HEK293 (cell line): Measurements from ENCODE around the gene TRIM47.
A peak's percentile ranks its signal among the peaks of the same experiment; 100 is the strongest.

Source experiments
- CTCF ChIA-PET: fragments of 350-600 bp; formaldehyde crosslinking; extraction: SDS; loops from one replicate; lab custom pipeline; 2021; ENCODE audit warnings: antibody characterized with exemption; lab: Yijun Ruan, JAX
- POLR2A ChIA-PET: fragments of 300-600 bp; formaldehyde crosslinking; extraction: SDS; loops from one replicate; lab custom pipeline; 2020; ENCODE audit warnings: antibody characterized with exemption, inconsistent platforms; lab: Yijun Ruan, JAX
- H3K27ac ChIP-seq: fragments of 200-500 bp; sonication (Bioruptor generic); 2 replicates; pipeline ENCODE4 v1.5.1; 2014; ENCODE audit warnings: low read depth, low read length, control low read depth, inconsistent platforms; ENCODE audit errors: extremely low read depth
- H3K36me3 ChIP-seq, 2 experiments: fragments of 200-500 bp in 1 of 2; sonication (Bioruptor generic) in 1 of 2; 1 replicate in 1 of 2; 2 replicates in 1 of 2; pipeline ENCODE4 v1.5.1; 2014 to 2017; ENCODE audit warnings: inconsistent platforms in 2 of 2, low read length in 2 of 2; ENCODE audit not compliant: control insufficient read depth in 2 of 2, insufficient read depth in 1 of 2
- H3K4me1 ChIP-seq: fragments of 200-500 bp; sonication (Bioruptor generic); 2 replicates; pipeline ENCODE4 v1.5.1; 2014; ENCODE audit warnings: mild to moderate bottlenecking, low read length, inconsistent platforms; ENCODE audit not compliant: control insufficient read depth, insufficient read depth
- H3K4me3 ChIP-seq: 2 replicates; pipeline ENCODE4 v1.5.1; 2011; ENCODE audit warnings: low read depth, mild to moderate bottlenecking, control low read depth, low read length, moderate library complexity
- H3K9me3 ChIP-seq: fragments of 200-500 bp; sonication (Bioruptor generic); 2 replicates; pipeline ENCODE4 v1.5.1; 2014; ENCODE audit warnings: low read depth, low read length, inconsistent platforms; ENCODE audit not compliant: control insufficient read depth, insufficient read depth
- EGR2 ChIP-seq: fragments of 450-650 bp; formaldehyde crosslinking; IDR thresholded peaks from 2 replicates; pipeline ENCODE4 v1.5.1; 2016; ENCODE audit warnings: low read depth, missing biosample characterization, missing genetic modification characterization
- KLF1 ChIP-seq: fragments of 450-650 bp; formaldehyde crosslinking; IDR thresholded peaks from 2 replicates; pipeline ENCODE4 v1.5.1; 2016; ENCODE audit warnings: missing biosample characterization, missing genetic modification characterization
- KLF8 ChIP-seq: fragments of 450-650 bp; formaldehyde crosslinking; IDR thresholded peaks from 2 replicates; pipeline ENCODE4 v1.5.1; 2016; ENCODE audit warnings: missing biosample characterization, missing genetic modification characterization
- RBAK ChIP-seq: fragments of 450-650 bp; formaldehyde crosslinking; IDR thresholded peaks from 2 replicates; pipeline ENCODE4 v1.5.1; 2016; ENCODE audit warnings: missing biosample characterization, missing genetic modification characterization
- SCRT1 ChIP-seq: fragments of 450-650 bp; formaldehyde crosslinking; IDR thresholded peaks from 2 replicates; pipeline ENCODE4 v1.5.1; 2016; ENCODE audit warnings: missing biosample characterization, missing genetic modification characterization, borderline replicate concordance
- SCRT2 ChIP-seq: fragments of 450-650 bp; formaldehyde crosslinking; IDR thresholded peaks from 2 replicates; pipeline ENCODE4 v1.5.1; 2016; ENCODE audit warnings: missing biosample characterization, missing genetic modification characterization
- SP2 ChIP-seq: fragments of 450-650 bp; formaldehyde crosslinking; IDR thresholded peaks from 2 replicates; pipeline ENCODE4 v1.5.1; 2016; ENCODE audit warnings: missing biosample characterization, missing genetic modification characterization
- SP3 ChIP-seq: fragments of 450-650 bp; formaldehyde crosslinking; IDR thresholded peaks from 2 replicates; pipeline ENCODE4 v1.5.1; 2016; ENCODE audit warnings: missing biosample characterization, missing genetic modification characterization
- YY2 ChIP-seq: fragments of 450-650 bp; formaldehyde crosslinking; IDR thresholded peaks from 2 replicates; pipeline ENCODE4 v1.5.1; 2016; ENCODE audit warnings: missing biosample characterization, missing genetic modification characterization
- ZBTB7A ChIP-seq: fragments of 450-650 bp; formaldehyde crosslinking; IDR thresholded peaks from 2 replicates; pipeline ENCODE4 v1.5.1; 2016; ENCODE audit warnings: low read depth, missing biosample characterization, missing genetic modification characterization
- ZEB2 ChIP-seq: fragments of 450-650 bp; formaldehyde crosslinking; IDR thresholded peaks from 2 replicates; pipeline ENCODE4 v1.5.1; 2016; ENCODE audit warnings: missing biosample characterization, missing genetic modification characterization
- ZFHX2 ChIP-seq: fragments of 450-650 bp; formaldehyde crosslinking; conservative IDR thresholded peaks from 2 replicates; pipeline ENCODE4 v1.5.1; 2016; ENCODE audit warnings: missing biosample characterization, missing genetic modification characterization
- ZFP37 ChIP-seq: fragments of 450-650 bp; formaldehyde crosslinking; IDR thresholded peaks from 2 replicates; pipeline ENCODE4 v1.5.1; 2016; ENCODE audit warnings: missing biosample characterization, missing genetic modification characterization
- ZNF112 ChIP-seq: fragments of 450-650 bp; formaldehyde crosslinking; IDR thresholded peaks from 2 replicates; pipeline ENCODE4 v1.5.0; 2017; ENCODE audit warnings: missing biosample characterization, missing genetic modification characterization
- ZNF146 ChIP-seq: fragments of 450-650 bp; formaldehyde crosslinking; IDR thresholded peaks from 2 replicates; pipeline ENCODE4 v1.5.1; 2016; ENCODE audit warnings: missing biosample characterization, missing genetic modification characterization
- ZNF2 ChIP-seq: fragments of 450-650 bp; formaldehyde crosslinking; IDR thresholded peaks from 2 replicates; pipeline ENCODE4 v1.5.1; 2016; ENCODE audit warnings: missing biosample characterization, missing genetic modification characterization
- ZNF341 ChIP-seq: fragments of 450-650 bp; formaldehyde crosslinking; IDR thresholded peaks from 2 replicates; pipeline ENCODE4; 2016; ENCODE audit warnings: low read depth, missing biosample characterization, missing genetic modification characterization
- ZNF350 ChIP-seq: fragments of 450-650 bp; formaldehyde crosslinking; IDR thresholded peaks from 2 replicates; pipeline ENCODE4 v1.5.0; 2017; ENCODE audit warnings: missing biosample characterization, mild to moderate bottlenecking, missing genetic modification characterization
- ZNF433 ChIP-seq: fragments of 450-650 bp; formaldehyde crosslinking; IDR thresholded peaks from 2 replicates; pipeline ENCODE4 v1.5.1; 2016; ENCODE audit warnings: missing biosample characterization, missing genetic modification characterization, low read depth
- ZNF488 ChIP-seq: fragments of 450-650 bp; formaldehyde crosslinking; IDR thresholded peaks from 2 replicates; pipeline ENCODE4 v1.5.1; 2016; ENCODE audit warnings: missing biosample characterization, missing genetic modification characterization
- ZNF645 ChIP-seq: fragments of 450-650 bp; formaldehyde crosslinking; IDR thresholded peaks from 2 replicates; pipeline ENCODE4; 2016; ENCODE audit warnings: missing biosample characterization, missing genetic modification characterization
- ZNF768 ChIP-seq: fragments of 450-650 bp; formaldehyde crosslinking; IDR thresholded peaks from 2 replicates; pipeline ENCODE4 v1.5.1; 2018; ENCODE audit warnings: missing biosample characterization, mild to moderate bottlenecking, missing genetic modification characterization
- ZNF776 ChIP-seq: fragments of 450-650 bp; formaldehyde crosslinking; IDR thresholded peaks from 2 replicates; pipeline ENCODE4 v1.5.0; 2017; ENCODE audit warnings: missing biosample characterization, missing genetic modification characterization, borderline replicate concordance
- ZNF791 ChIP-seq: fragments of 450-650 bp; formaldehyde crosslinking; IDR thresholded peaks from 2 replicates; pipeline ENCODE4 v1.5.1; 2016; ENCODE audit warnings: missing biosample characterization, missing genetic modification characterization
- ZNF837 ChIP-seq: fragments of 450-650 bp; formaldehyde crosslinking; IDR thresholded peaks from 2 replicates; pipeline ENCODE4 v1.5.1; 2016; ENCODE audit warnings: missing biosample characterization, missing genetic modification characterization
- ZNF843 ChIP-seq: fragments of 450-650 bp; formaldehyde crosslinking; IDR thresholded peaks from 2 replicates; pipeline ENCODE4 v1.5.1; 2016; ENCODE audit warnings: missing biosample characterization, missing genetic modification characterization

TRIM47 gene

GRCh38 chr17:75832652-75833400 is 45.6 kb downstream of the TRIM47 start:
- H3K4me1 ChIP-seq, result no peaks in the 10 kb centered on the region
- H3K4me3 ChIP-seq, result no peak overlapping the region
- H3K9me3 ChIP-seq, result no peaks in the 10 kb centered on the region
- 0 out of 2 replicates have a peak, but pooled peaks have one; percentile 5 for TF ChIP-seq SCRT1 (tag by site-specific recombination)
- peak; percentile 55; the same call in 1 of the 2 replicates for TF ChIP-seq SP3 (tag by site-specific recombination)
- 0 out of 2 replicates have a peak, but pooled peaks have one; percentile 17 for TF ChIP-seq SP2 (tag by site-specific recombination)
- no peak for TF ChIP-seq ZNF843
- no peak for TF ChIP-seq ZNF146 (tag by site-specific recombination)
- TF ChIP-seq EGR2 (tag by site-specific recombination), result peak; percentile 84
- TF ChIP-seq ZNF341, result peak; percentile 30; the same call in 1 of the 2 replicates
- TF ChIP-seq KLF8 (tag by site-specific recombination), result no peak
- no peak for TF ChIP-seq ZNF776 (tag by site-specific recombination)
- no peak for TF ChIP-seq ZEB2 (tag by site-specific recombination)
- TF ChIP-seq RBAK (tag by site-specific recombination), result no peak
- TF ChIP-seq ZFHX2 (tag by site-specific recombination), result peak; percentile 90
- TF ChIP-seq ZNF791 (tag by site-specific recombination), result no peak
- no peak for TF ChIP-seq ZNF837
- no peak for TF ChIP-seq ZNF350 (tag by site-specific recombination)
- TF ChIP-seq KLF1 (tag by site-specific recombination), result peak; percentile 61
- peak; percentile 50 for TF ChIP-seq SCRT2
- POLR2A ChIA-PET, result interaction anchor here (1.6 kb wide), 1 partner anchor 53 kb away, joined by 5 read pairs; no protein-coding TSS in a partner anchor
- no peak overlapping the region for H3K27ac ChIP-seq
- no peaks in the 10 kb centered on the region for H3K36me3 ChIP-seq
- CTCF ChIA-PET, result interaction anchor here (0.7 to 1.6 kb wide), 3 partner anchors 9 to 20 kb away, joined by 3 to 4 read pairs (median 3); no protein-coding TSS in a partner anchor

- Histone ChIP-seq H3K36me3 (no peaks in the 10 kb centered on the region), H3K4me1 (no peaks in the 10 kb centered on the region), H3K27ac (no peak overlapping the region), H3K4me3 (no peak overlapping the region), H3K9me3 (no peaks in the 10 kb centered on the region)
- ChIA-PET POLR2A (interaction anchor here (1.6 kb wide), 1 partner anchor 52 kb away, joined by 5 read pairs; no protein-coding TSS in a partner anchor), CTCF (interaction anchor here (0.7 to 2.5 kb wide), 5 partner anchors 9 to 182 kb away, joined by 3 to 22 read pairs (median 3); no protein-coding TSS in a partner anchor)
- no peak for TF ChIP-seq YY2 (tag by site-specific recombination)
- TF ChIP-seq SCRT1 (tag by site-specific recombination), result peak; percentile 63; the same call in 1 of the 2 replicates
- peak; percentile 88 for TF ChIP-seq SCRT2
Observed at GRCh38 chr17:75832164-75832651, 46.2 kb downstream of the TRIM47 start.

GRCh38 chr17:75831032-75831571 is 47.3 kb downstream of the TRIM47 start:
- Histone ChIP-seq H3K9me3 (no peaks in the 10 kb centered on the region), H3K27ac (no peak overlapping the region), H3K4me3 (no peak overlapping the region), H3K4me1 (no peaks in the 10 kb centered on the region), H3K36me3 (peaks cover 0 to 6% of the 10 kb centered on the region in 2 experiments; a peak in 2 of 3 replicates)
- ChIA-PET CTCF (interaction anchor here (0.9 to 2.5 kb wide), 7 partner anchors 12 to 74 kb away, joined by 4 to 22 read pairs (median 6); partner anchors contain the start of gene UNK), POLR2A (interaction anchor here (1.6 to 1.8 kb wide), 3 partner anchors 47 to 55 kb away, joined by 5 to 14 read pairs (median 8); partner anchors contain the start of gene UNK)
- no peak for TF ChIP-seq ZNF2 (tag by site-specific recombination)
- no peak for TF ChIP-seq ZNF768 (tag by site-specific recombination)
- TF ChIP-seq ZNF645 (tag by site-specific recombination), result no peak
- no peak for TF ChIP-seq ZNF488 (tag by site-specific recombination)
- no peak for TF ChIP-seq ZNF112 (tag by site-specific recombination)
- no peak for TF ChIP-seq ZFP37 (tag by site-specific recombination)
- TF ChIP-seq ZBTB7A, result no peak
- TF ChIP-seq ZNF433 (tag by site-specific recombination), result no peak
